ENCODE data around the gene PTPRM. TPM values are rescaled to one million over a fixed set of nuclear protein-coding genes. Genes with fewer than 3 reads are reported as not detected.

The PTPRM gene
- total RNA-seq, 1 experiment from 2014 or later, result 45.6 TPM

GRCh38 chr18:7885865-7886264 is 318.7 kb downstream of the PTPRM start:
- H3K27me3 ChIP-seq (ENCODE audit: low read length), result no peaks in the 10 kb centered on the region
- POLR2A ChIA-PET (ENCODE audit: unreplicated experiment), result no interaction called here
- no peaks in the 10 kb centered on the region for H3F3A ChIP-seq (ENCODE audit: low read length, unreplicated experiment)
- no peak for TF ChIP-seq EZH2phosphoT487 (IDR thresholded peaks at IDR 0.05; ENCODE audit: borderline replicate concordance, low read length)
- no peak for TF ChIP-seq EZH2 (IDR thresholded peaks at IDR 0.05; ENCODE audit: low read length, unreplicated experiment)
- TF ChIP-seq CTCF (conservative IDR thresholded peaks at IDR 0.05; ENCODE audit: low read depth, low read length), result no peak
- no peak for ATAC-seq
- no peak overlapping the region for H3K27ac ChIP-seq (ENCODE audit: low read length)
- no peaks in the 10 kb centered on the region for H3K9me3 ChIP-seq (ENCODE audit: low read length)
- no peak overlapping the region for H3K9ac ChIP-seq (ENCODE audit: low read length)
- no peaks in the 10 kb centered on the region for H3K79me2 ChIP-seq (ENCODE audit: low read length)
- intact Hi-C loops (cut with micrococcal nuclease), result no loop called here
- no peaks in the 10 kb centered on the region for H3K4me1 ChIP-seq (ENCODE audit: insufficient read depth, low read length)
- H3K4me3 ChIP-seq (ENCODE audit: low read length), result no peak overlapping the region
- no peak overlapping the region for H2AFZ ChIP-seq (ENCODE audit: low read length)
- no peaks in the 10 kb centered on the region for H3K36me3 ChIP-seq (ENCODE audit: low read depth, low read length)
- DNase-seq, result no peak
- H3K9me2 ChIP-seq (replicated peaks; ENCODE audit: low read length), result no peaks in the 10 kb centered on the region
- BruUV-seq (replicated peaks), result no TSS peak
- H3K4me2 ChIP-seq (ENCODE audit: low read length), result no peak overlapping the region
- no peaks in the 10 kb centered on the region for H4K20me1 ChIP-seq (ENCODE audit: low read length)
- CTCF ChIA-PET, result no interaction called here

- TF ChIP-seq CTCF (conservative IDR thresholded peaks at IDR 0.05; ENCODE audit: low read depth, low read length), result no peak
- no peak for TF ChIP-seq EZH2 (IDR thresholded peaks at IDR 0.05; ENCODE audit: low read length, unreplicated experiment)
- no peaks in the 10 kb centered on the region for H3K36me3 ChIP-seq (ENCODE audit: low read depth, low read length)
- H2AFZ ChIP-seq (ENCODE audit: low read length), result no peak overlapping the region
- no peaks in the 10 kb centered on the region for H3K9me3 ChIP-seq (ENCODE audit: low read length)
- no peaks in the 10 kb centered on the region for H3F3A ChIP-seq (ENCODE audit: low read length, unreplicated experiment)
- H3K9ac ChIP-seq (ENCODE audit: low read length), result no peak overlapping the region
- H3K4me3 ChIP-seq (ENCODE audit: low read length), result no peak overlapping the region
- DNase-seq (no peak), ATAC-seq (no peak)
- H4K20me1 ChIP-seq (ENCODE audit: low read length), result no peaks in the 10 kb centered on the region
- intact Hi-C loops (cut with micrococcal nuclease), result no loop called here
- CTCF ChIA-PET, result no interaction called here
- no peaks in the 10 kb centered on the region for H3K4me1 ChIP-seq (ENCODE audit: insufficient read depth, low read length)
- H3K27ac ChIP-seq (ENCODE audit: low read length), result no peak overlapping the region
- no peaks in the 10 kb centered on the region for H3K9me2 ChIP-seq (replicated peaks; ENCODE audit: low read length)
- POLR2A ChIA-PET (ENCODE audit: unreplicated experiment), result no interaction called here
- BruUV-seq (replicated peaks), result no TSS peak
- no peaks in the 10 kb centered on the region for H3K27me3 ChIP-seq (ENCODE audit: low read length)
- no peak overlapping the region for H3K4me2 ChIP-seq (ENCODE audit: low read length)
- no peaks in the 10 kb centered on the region for H3K79me2 ChIP-seq (ENCODE audit: low read length)
Observed at GRCh38 chr18:7886436-7886835, 319.3 kb downstream of the PTPRM start.

GRCh38 chr18:7889515-7889914 is 322.4 kb downstream of the PTPRM start:
- POLR2A ChIA-PET (ENCODE audit: unreplicated experiment), result no interaction called here
- TF ChIP-seq EZH2phosphoT487 (IDR thresholded peaks at IDR 0.05; ENCODE audit: borderline replicate concordance, low read length) (no peak), EZH2 (IDR thresholded peaks at IDR 0.05; ENCODE audit: low read length, unreplicated experiment) (no peak)
- CTCF ChIA-PET, result no interaction called here

More at GRCh38 chr18:7889515-7889914, 322.4 kb downstream of the PTPRM start:
- Histone ChIP-seq H3K9me3 (ENCODE audit: low read length) (no peaks in the 10 kb centered on the region), H3K9ac (ENCODE audit: low read length) (no peak overlapping the region), H3K27me3 (ENCODE audit: low read length) (no peaks in the 10 kb centered on the region), H3F3A (ENCODE audit: low read length, unreplicated experiment) (no peaks in the 10 kb centered on the region), H3K79me2 (ENCODE audit: low read length) (no peaks in the 10 kb centered on the region), H2AFZ (ENCODE audit: low read length) (no peak overlapping the region), H3K4me3 (ENCODE audit: low read length) (no peak overlapping the region), H3K4me2 (ENCODE audit: low read length) (no peak overlapping the region), H4K20me1 (ENCODE audit: low read length) (no peaks in the 10 kb centered on the region), H3K27ac (ENCODE audit: low read length) (no peak overlapping the region), H3K4me1 (ENCODE audit: insufficient read depth, low read length) (no peaks in the 10 kb centered on the region), H3K9me2 (replicated peaks; ENCODE audit: low read length) (no peaks in the 10 kb centered on the region), H3K36me3 (ENCODE audit: low read depth, low read length) (no peaks in the 10 kb centered on the region)
- no peak for ATAC-seq
- no TSS peak for BruUV-seq (replicated peaks)
- intact Hi-C loops (cut with micrococcal nuclease), result no loop called here
- DNase-seq, result no peak
